ENCODE measurements around the gene PRPF19. TPM values are rescaled to one million over a fixed set of nuclear protein-coding genes. Genes with fewer than 3 reads are reported as not detected.

The PRPF19 gene
- total and polyA plus RNA-seq, 2 of the 4 experiments (the other 2 are of a cell fraction) = 29.8 to 50.4 TPM

GRCh38 chr11:60919956-60920355, 13.6 kb upstream of the PRPF19 start:
- Histone ChIP-seq H3K9ac (ENCODE audit: low read depth, low read length) (no peak overlapping the region), H4K8ac (ENCODE audit: low read depth in 2 of 2, low read length in 2 of 2) (no peak overlapping the region), H4K5ac (ENCODE audit: low read depth, low read length) (no peak overlapping the region), H3K18ac (ENCODE audit: low read depth, low read length) (no peak overlapping the region), H2BK20ac (ENCODE audit: low read depth, low read length) (no peak overlapping the region), H3K79me1 (ENCODE audit: low read depth in 1 of 2, low read length in 2 of 2) (peaks cover 23 to 62% of the 10 kb centered on the region in 2 experiments), H3K4me1 (ENCODE audit: control insufficient read depth, insufficient read depth, low read length) (peaks cover 11% of the 10 kb centered on the region), H2AK9ac (replicated peaks; ENCODE audit: low read depth, low read length, poor library complexity) (no peak overlapping the region), H3K9me1 (ENCODE audit: insufficient read depth, low read length) (peaks cover 14% of the 10 kb centered on the region; the same call in 1 of the 2 replicates), H3K27me3 (ENCODE audit: control insufficient read depth, insufficient read depth, low read length) (no peaks in the 10 kb centered on the region), H3K4me3 (ENCODE audit: insufficient read depth, low read depth, low read length) (no peak overlapping the region), H3K4me2 (ENCODE audit: low read depth, low read length) (no peak overlapping the region), H4K91ac (ENCODE audit: insufficient read depth, low read depth, low read length) (no peak overlapping the region), H2AK5ac (ENCODE audit: low read depth, low read length) (no peak overlapping the region), H2BK120ac (ENCODE audit: low read depth, low read length) (no peak overlapping the region), H3K14ac (replicated peaks; ENCODE audit: low read depth, low read length) (no peak overlapping the region), H3K36me3 (ENCODE audit: control insufficient read depth, insufficient read depth, low read length) (peaks cover 26% of the 10 kb centered on the region), H2BK5ac (ENCODE audit: low read depth, low read length, poor library complexity, severe bottlenecking) (no peak overlapping the region), H3K9me3 (ENCODE audit: control insufficient read depth, insufficient read depth, low read length) (no peaks in the 10 kb centered on the region), H2AFZ (replicated peaks; ENCODE audit: low read length, poor library complexity) (no peak overlapping the region), H3K27ac (ENCODE audit: insufficient read depth, low read length) (no peak overlapping the region), H4K20me1 (ENCODE audit: insufficient read depth, low read length) (peaks cover 14% of the 10 kb centered on the region), H3K56ac (ENCODE audit: extremely low read depth, insufficient read depth, low read length) (no peak overlapping the region), H2BK15ac (ENCODE audit: low read depth, low read length) (no peak overlapping the region), H3K23ac (ENCODE audit: low read depth, low read length) (no peak overlapping the region), H3K4ac (ENCODE audit: low read depth, low read length) (no peak overlapping the region)
- intact Hi-C loops (cut with micrococcal nuclease) = no loop called here
- ATAC-seq (ENCODE audit: low read depth) (no peak), DNase-seq (no peak)
- TF ChIP-seq POLR2A (IDR thresholded peaks at IDR 0.05; ENCODE audit: low read depth, low read length) (no peak), MAZ (IDR thresholded peaks at IDR 0.05; ENCODE audit: borderline replicate concordance, low read depth, low read length) (no peak), RAD21 (IDR thresholded peaks at IDR 0.05; ENCODE audit: low read length) (no peak), CEBPB (IDR thresholded peaks at IDR 0.05; ENCODE audit: low read depth, low read length) (no peak), CHD1 (IDR thresholded peaks at IDR 0.05; ENCODE audit: low read depth, low read length) (no peak), RCOR1 (IDR thresholded peaks at IDR 0.05; ENCODE audit: insufficient replicate concordance, low read length) (no peak), CTCF (conservative IDR thresholded peaks at IDR 0.05; ENCODE audit: low read depth, low read length) (no peak), RFX5 (IDR thresholded peaks at IDR 0.05; ENCODE audit: low read depth, low read length) (no peak), ELK1 (IDR thresholded peaks at IDR 0.05; ENCODE audit: borderline replicate concordance, low read depth, low read length) (no peak), MXI1 (IDR thresholded peaks at IDR 0.05; ENCODE audit: borderline replicate concordance, low read depth, low read length) (no peak), NFE2L2 (IDR thresholded peaks at IDR 0.05; ENCODE audit: low read depth, low read length) (no peak), SMC3 (IDR thresholded peaks at IDR 0.05; ENCODE audit: low read depth, low read length) (no peak), FOS (IDR thresholded peaks at IDR 0.05; ENCODE audit: low read depth, low read length) (no peak)
- TF ChIP-seq, protein P1, sequence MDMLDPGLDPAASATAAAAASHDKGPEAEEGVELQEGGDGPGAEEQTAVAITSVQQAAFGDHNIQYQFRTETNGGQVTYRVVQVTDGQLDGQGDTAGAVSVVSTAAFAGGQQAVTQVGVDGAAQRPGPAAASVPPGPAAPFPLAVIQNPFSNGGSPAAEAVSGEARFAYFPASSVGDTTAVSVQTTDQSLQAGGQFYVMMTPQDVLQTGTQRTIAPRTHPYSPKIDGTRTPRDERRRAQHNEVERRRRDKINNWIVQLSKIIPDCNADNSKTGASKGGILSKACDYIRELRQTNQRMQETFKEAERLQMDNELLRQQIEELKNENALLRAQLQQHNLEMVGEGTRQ (IDR thresholded peaks at IDR 0.05; ENCODE audit: low read depth, low read length) = no peak
- POLR2A ChIA-PET (ENCODE audit: unreplicated experiment) = no interaction called here
- no TSS peak for BruUV-seq (replicated peaks)
- dilution Hi-C loops (cut with HindIII; ENCODE audit: low sequenced_read_pairs, unreplicated experiment) = no loop called here
- no CpG with 5 or more reads among the region's 2 CpGs for WGBS, 2 experiments (ENCODE audit: extremely low coverage in 2 of 2, insufficient read length in 1 of 2)
- in situ Hi-C loops (cut with MboI; ENCODE audit: low sequenced_read_pairs) = loop anchor here (25.0 kb wide), 1 partner anchor 1333 kb away; no protein-coding TSS in a partner anchor
- CTCF ChIA-PET = no interaction called here
